ENCODE data around the gene PKN1. TPM values are rescaled to one million over a fixed set of nuclear protein-coding genes. Genes with fewer than 3 reads are reported as not detected.
A peak's percentile ranks its signal among the peaks of the same experiment; 100 is the strongest.

PKN1 gene
- total and polyA plus RNA-seq, 2 experiments from 2014 or later, result 86.8 to 201 TPM

- H3K4me3 Mint-ChIP-seq, result no peak overlapping the region
- H3F3A ChIP-seq (replicated peaks; ENCODE audit: low read depth), result peaks cover 33% of the 10 kb centered on the region
- H3K4me1 Mint-ChIP-seq, result peaks cover 24% of the 10 kb centered on the region
Observed at GRCh38 chr19:14514215-14514863, 81.2 kb downstream of the PKN1 start.

More at GRCh38 chr19:14514215-14514863, 81.2 kb downstream of the PKN1 start:
- H3K36me3 ChIP-seq (ENCODE audit: insufficient read depth), result peaks cover 3% of the 10 kb centered on the region
- ATAC-seq (no peak), DNase-seq (ENCODE audit: low spot score) (no peak)
- no peak overlapping the region for H2AFZ ChIP-seq
- H3K4me1 ChIP-seq (ENCODE audit: insufficient read depth), result peaks cover 11% of the 10 kb centered on the region; the same call in 1 of the 2 replicates
- H3K9me3 Mint-ChIP-seq, result no peaks in the 10 kb centered on the region; the same call in 2 of the 3 replicates
- H3K27me3 ChIP-seq (ENCODE audit: insufficient read depth), result no peaks in the 10 kb centered on the region
- no peak for TF ChIP-seq EZH2 (IDR thresholded peaks at IDR 0.05; ENCODE audit: low read depth, unreplicated experiment)
- TF ChIP-seq ETS1 (IDR thresholded peaks at IDR 0.05), result no peak
- TF ChIP-seq STAT1 (IDR thresholded peaks at IDR 0.05; ENCODE audit: unreplicated experiment), result no peak
- no peak for TF ChIP-seq NANOG (IDR thresholded peaks at IDR 0.05; ENCODE audit: borderline replicate concordance)
- no peak for TF ChIP-seq ZNF114 (CRISPR knock-in tag; IDR thresholded peaks at IDR 0.05)
- TF ChIP-seq, protein P1, sequence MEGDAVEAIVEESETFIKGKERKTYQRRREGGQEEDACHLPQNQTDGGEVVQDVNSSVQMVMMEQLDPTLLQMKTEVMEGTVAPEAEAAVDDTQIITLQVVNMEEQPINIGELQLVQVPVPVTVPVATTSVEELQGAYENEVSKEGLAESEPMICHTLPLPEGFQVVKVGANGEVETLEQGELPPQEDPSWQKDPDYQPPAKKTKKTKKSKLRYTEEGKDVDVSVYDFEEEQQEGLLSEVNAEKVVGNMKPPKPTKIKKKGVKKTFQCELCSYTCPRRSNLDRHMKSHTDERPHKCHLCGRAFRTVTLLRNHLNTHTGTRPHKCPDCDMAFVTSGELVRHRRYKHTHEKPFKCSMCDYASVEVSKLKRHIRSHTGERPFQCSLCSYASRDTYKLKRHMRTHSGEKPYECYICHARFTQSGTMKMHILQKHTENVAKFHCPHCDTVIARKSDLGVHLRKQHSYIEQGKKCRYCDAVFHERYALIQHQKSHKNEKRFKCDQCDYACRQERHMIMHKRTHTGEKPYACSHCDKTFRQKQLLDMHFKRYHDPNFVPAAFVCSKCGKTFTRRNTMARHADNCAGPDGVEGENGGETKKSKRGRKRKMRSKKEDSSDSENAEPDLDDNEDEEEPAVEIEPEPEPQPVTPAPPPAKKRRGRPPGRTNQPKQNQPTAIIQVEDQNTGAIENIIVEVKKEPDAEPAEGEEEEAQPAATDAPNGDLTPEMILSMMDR (conservative IDR thresholded peaks at IDR 0.05; ENCODE audit: low read depth in 2 of 2), result no peak
- TF ChIP-seq, protein P2, sequence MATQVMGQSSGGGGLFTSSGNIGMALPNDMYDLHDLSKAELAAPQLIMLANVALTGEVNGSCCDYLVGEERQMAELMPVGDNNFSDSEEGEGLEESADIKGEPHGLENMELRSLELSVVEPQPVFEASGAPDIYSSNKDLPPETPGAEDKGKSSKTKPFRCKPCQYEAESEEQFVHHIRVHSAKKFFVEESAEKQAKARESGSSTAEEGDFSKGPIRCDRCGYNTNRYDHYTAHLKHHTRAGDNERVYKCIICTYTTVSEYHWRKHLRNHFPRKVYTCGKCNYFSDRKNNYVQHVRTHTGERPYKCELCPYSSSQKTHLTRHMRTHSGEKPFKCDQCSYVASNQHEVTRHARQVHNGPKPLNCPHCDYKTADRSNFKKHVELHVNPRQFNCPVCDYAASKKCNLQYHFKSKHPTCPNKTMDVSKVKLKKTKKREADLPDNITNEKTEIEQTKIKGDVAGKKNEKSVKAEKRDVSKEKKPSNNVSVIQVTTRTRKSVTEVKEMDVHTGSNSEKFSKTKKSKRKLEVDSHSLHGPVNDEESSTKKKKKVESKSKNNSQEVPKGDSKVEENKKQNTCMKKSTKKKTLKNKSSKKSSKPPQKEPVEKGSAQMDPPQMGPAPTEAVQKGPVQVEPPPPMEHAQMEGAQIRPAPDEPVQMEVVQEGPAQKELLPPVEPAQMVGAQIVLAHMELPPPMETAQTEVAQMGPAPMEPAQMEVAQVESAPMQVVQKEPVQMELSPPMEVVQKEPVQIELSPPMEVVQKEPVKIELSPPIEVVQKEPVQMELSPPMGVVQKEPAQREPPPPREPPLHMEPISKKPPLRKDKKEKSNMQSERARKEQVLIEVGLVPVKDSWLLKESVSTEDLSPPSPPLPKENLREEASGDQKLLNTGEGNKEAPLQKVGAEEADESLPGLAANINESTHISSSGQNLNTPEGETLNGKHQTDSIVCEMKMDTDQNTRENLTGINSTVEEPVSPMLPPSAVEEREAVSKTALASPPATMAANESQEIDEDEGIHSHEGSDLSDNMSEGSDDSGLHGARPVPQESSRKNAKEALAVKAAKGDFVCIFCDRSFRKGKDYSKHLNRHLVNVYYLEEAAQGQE (IDR thresholded peaks at IDR 0.05; ENCODE audit: unreplicated experiment), result no peak
- no peak for TF ChIP-seq JUNB (IDR thresholded peaks at IDR 0.05; ENCODE audit: unreplicated experiment)
- TF ChIP-seq, protein P3, sequence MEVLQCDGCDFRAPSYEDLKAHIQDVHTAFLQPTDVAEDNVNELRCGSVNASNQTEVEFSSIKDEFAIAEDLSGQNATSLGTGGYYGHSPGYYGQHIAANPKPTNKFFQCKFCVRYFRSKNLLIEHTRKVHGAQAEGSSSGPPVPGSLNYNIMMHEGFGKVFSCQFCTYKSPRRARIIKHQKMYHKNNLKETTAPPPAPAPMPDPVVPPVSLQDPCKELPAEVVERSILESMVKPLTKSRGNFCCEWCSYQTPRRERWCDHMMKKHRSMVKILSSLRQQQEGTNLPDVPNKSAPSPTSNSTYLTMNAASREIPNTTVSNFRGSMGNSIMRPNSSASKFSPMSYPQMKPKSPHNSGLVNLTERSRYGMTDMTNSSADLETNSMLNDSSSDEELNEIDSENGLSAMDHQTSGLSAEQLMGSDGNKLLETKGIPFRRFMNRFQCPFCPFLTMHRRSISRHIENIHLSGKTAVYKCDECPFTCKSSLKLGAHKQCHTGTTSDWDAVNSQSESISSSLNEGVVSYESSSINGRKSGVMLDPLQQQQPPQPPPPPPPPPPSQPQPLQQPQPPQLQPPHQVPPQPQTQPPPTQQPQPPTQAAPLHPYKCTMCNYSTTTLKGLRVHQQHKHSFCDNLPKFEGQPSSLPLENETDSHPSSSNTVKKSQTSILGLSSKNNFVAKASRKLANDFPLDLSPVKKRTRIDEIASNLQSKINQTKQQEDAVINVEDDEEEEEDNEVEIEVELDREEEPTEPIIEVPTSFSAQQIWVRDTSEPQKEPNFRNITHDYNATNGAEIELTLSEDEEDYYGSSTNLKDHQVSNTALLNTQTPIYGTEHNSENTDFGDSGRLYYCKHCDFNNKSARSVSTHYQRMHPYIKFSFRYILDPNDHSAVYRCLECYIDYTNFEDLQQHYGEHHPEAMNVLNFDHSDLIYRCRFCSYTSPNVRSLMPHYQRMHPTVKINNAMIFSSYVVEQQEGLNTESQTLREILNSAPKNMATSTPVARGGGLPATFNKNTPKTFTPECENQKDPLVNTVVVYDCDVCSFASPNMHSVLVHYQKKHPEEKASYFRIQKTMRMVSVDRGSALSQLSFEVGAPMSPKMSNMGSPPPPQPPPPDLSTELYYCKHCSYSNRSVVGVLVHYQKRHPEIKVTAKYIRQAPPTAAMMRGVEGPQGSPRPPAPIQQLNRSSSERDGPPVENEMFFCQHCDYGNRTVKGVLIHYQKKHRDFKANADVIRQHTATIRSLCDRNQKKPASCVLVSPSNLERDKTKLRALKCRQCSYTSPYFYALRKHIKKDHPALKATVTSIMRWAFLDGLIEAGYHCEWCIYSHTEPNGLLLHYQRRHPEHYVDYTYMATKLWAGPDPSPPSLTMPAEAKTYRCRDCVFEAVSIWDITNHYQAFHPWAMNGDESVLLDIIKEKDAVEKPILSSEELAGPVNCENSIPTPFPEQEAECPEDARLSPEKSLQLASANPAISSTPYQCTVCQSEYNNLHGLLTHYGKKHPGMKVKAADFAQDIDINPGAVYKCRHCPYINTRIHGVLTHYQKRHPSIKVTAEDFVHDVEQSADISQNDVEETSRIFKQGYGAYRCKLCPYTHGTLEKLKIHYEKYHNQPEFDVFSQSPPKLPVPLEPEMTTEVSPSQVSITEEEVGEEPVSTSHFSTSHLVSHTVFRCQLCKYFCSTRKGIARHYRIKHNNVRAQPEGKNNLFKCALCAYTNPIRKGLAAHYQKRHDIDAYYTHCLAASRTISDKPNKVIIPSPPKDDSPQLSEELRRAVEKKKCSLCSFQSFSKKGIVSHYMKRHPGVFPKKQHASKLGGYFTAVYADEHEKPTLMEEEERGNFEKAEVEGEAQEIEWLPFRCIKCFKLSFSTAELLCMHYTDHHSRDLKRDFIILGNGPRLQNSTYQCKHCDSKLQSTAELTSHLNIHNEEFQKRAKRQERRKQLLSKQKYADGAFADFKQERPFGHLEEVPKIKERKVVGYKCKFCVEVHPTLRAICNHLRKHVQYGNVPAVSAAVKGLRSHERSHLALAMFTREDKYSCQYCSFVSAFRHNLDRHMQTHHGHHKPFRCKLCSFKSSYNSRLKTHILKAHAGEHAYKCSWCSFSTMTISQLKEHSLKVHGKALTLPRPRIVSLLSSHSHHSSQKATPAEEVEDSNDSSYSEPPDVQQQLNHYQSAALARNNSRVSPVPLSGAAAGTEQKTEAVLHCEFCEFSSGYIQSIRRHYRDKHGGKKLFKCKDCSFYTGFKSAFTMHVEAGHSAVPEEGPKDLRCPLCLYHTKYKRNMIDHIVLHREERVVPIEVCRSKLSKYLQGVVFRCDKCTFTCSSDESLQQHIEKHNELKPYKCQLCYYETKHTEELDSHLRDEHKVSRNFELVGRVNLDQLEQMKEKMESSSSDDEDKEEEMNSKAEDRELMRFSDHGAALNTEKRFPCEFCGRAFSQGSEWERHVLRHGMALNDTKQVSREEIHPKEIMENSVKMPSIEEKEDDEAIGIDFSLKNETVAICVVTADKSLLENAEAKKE (CRISPR knock-in tag; IDR thresholded peaks at IDR 0.05), result no peak
- TF ChIP-seq CREB1 (CRISPR knock-in tag; IDR thresholded peaks at IDR 0.05; ENCODE audit: low read depth), result no peak
- no peak for TF ChIP-seq ZNF331 (CRISPR knock-in tag; IDR thresholded peaks at IDR 0.05; ENCODE audit: low read depth)
- TF ChIP-seq EZH2phosphoT487 (IDR thresholded peaks at IDR 0.05; ENCODE audit: unreplicated experiment), result no peak
- no peak for TF ChIP-seq POLR2AphosphoS5 (IDR thresholded peaks at IDR 0.05; ENCODE audit: low read depth)
- H4K20me1 ChIP-seq (replicated peaks; ENCODE audit: insufficient read depth), result peaks cover 24% of the 10 kb centered on the region; the same call in 1 of the 2 replicates
- peaks cover 15% of the 10 kb centered on the region for H3K27me3 Mint-ChIP-seq (ENCODE audit: insufficient read depth, low read depth, poor library complexity)
- H3K36me3 Mint-ChIP-seq (ENCODE audit: low read depth), result peaks cover 34% of the 10 kb centered on the region
- H3K4me2 ChIP-seq, result no peak overlapping the region
- 0 out of 2 replicates have a peak overlapping the region, but pooled peaks have one; percentile 72 for H3K27ac ChIP-seq (ENCODE audit: low read depth)
- no peak overlapping the region for H3K4me3 ChIP-seq
- peaks cover 31% of the 10 kb centered on the region for H3K79me2 ChIP-seq (replicated peaks; ENCODE audit: insufficient read depth)
- H3K9me2 ChIP-seq (ENCODE audit: insufficient read depth), result no peaks in the 10 kb centered on the region
- no peak overlapping the region for H3K27ac Mint-ChIP-seq
